GM08714 (cell line): ENCODE results near the gene SAMD5.
A peak's percentile ranks its signal among the peaks of the same experiment; 100 is the strongest.
"Not testable (repeated sequence)": the region's sequence is repeated elsewhere in the genome, so short reads cannot be mapped to it uniquely, and the experiment has no call there.

Experiments
- H3K4me3 ChIP-seq: fragments of 200-500 bp; sonication (Bioruptor generic); 2 replicates; pipeline ENCODE4 v1.5.1; 2014; ENCODE audit warnings: mild to moderate bottlenecking, low read length, inconsistent platforms
- ZNF274 ChIP-seq: IDR thresholded peaks from 2 replicates; pipeline ENCODE4 v1.6.1; 2012; ENCODE audit warnings: mild to moderate bottlenecking, low read depth, low read length

The SAMD5 gene

GRCh38 chr6:147509891-147510290, 1.4 kb downstream of the SAMD5 start:
- H3K4me3 ChIP-seq, result peak overlapping the region; percentile 72; the same call in 1 of the 2 replicates
- no peak for TF ChIP-seq ZNF274

GRCh38 chr6:147510929-147511590, 2.6 kb downstream of the SAMD5 start:
- H3K4me3 ChIP-seq, result no peak overlapping the region; the same call in 1 of the 2 replicates
- no peak for TF ChIP-seq ZNF274

GRCh38 chr6:147514831-147515230, 6.3 kb downstream of the SAMD5 start:
- H3K4me3 ChIP-seq, result no peak overlapping the region
- TF ChIP-seq ZNF274, result no peak

DNA sequence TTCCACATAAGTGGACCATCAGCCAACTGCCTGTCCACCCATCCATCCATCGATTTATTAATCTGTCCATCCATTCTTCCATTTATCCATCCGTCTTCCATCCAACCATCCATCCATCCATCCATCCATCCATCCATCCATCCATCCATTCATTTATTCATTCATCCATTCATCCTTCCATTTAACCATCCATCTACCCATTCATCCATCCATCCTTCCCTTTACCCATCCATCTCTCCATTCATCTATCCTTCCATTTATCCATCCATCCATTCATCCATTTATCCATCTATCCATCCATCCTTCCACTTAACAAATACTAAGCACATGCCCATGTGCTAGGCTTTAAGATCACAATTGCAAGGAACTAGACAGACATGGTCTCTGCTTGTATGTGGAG, 6.8 kb downstream of the SAMD5 start:
- no peak for TF ChIP-seq ZNF274
- no peak overlapping the region for H3K4me3 ChIP-seq

DNA sequence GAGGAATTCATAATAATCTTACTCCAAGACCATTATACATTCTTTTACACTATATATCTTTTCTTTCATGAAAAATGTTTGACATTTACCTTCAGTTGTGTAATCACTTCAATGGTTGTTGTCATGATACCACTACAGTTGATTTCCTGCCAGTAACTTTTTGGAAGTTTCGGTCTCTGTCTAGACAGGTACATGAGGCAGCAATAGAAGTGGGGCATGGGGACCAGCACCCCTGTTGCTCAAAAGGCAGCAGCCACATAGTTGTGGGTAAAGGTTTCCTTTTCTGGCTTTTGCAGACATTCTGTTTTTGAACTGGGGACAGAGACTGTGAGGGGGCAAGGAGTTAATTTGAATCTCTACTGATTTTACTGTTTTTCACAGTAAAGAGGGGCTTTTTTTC, 14.1 kb downstream of the SAMD5 start:
- H3K4me3 ChIP-seq, result no peak overlapping the region
- no peak for TF ChIP-seq ZNF274

GRCh38 chr6:147525519-147526209, 17.2 kb downstream of the SAMD5 start:
- H3K4me3 ChIP-seq, result no peak overlapping the region
- TF ChIP-seq ZNF274, result no peak

DNA sequence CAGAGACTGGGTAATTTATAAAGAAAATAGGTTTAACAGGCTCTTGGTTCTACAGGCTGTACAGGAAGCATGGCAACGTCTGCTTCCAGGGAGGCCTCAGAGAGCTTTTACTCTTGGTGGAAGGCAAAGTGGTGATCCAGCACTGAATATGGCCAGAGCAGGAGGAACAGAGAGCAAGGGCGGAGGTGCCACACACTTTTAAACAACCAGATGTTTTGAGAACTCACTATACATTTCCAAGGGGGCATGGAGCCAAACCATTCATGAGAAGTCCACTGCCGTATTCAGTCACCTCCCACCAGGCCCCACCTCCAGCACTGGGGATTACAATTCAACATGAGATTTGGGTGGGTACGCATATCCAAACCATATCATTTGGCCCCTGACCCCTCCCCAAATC, 18.7 kb downstream of the SAMD5 start:
- TF ChIP-seq ZNF274, result no peak
- no peak overlapping the region for H3K4me3 ChIP-seq

GRCh38 chr6:147528511-147529145, 20.1 kb downstream of the SAMD5 start:
- H3K4me3 ChIP-seq, result no peak overlapping the region
- TF ChIP-seq ZNF274, result no peak

GRCh38 chr6:147530132-147531060, 21.9 kb downstream of the SAMD5 start:
- TF ChIP-seq ZNF274, result no peak
- peak overlapping the region; percentile 1; the same call in 1 of the 2 replicates for H3K4me3 ChIP-seq

GRCh38 chr6:147531321-147531720, 22.8 kb downstream of the SAMD5 start:
- no peak for TF ChIP-seq ZNF274
- H3K4me3 ChIP-seq, result no peak overlapping the region

DNA sequence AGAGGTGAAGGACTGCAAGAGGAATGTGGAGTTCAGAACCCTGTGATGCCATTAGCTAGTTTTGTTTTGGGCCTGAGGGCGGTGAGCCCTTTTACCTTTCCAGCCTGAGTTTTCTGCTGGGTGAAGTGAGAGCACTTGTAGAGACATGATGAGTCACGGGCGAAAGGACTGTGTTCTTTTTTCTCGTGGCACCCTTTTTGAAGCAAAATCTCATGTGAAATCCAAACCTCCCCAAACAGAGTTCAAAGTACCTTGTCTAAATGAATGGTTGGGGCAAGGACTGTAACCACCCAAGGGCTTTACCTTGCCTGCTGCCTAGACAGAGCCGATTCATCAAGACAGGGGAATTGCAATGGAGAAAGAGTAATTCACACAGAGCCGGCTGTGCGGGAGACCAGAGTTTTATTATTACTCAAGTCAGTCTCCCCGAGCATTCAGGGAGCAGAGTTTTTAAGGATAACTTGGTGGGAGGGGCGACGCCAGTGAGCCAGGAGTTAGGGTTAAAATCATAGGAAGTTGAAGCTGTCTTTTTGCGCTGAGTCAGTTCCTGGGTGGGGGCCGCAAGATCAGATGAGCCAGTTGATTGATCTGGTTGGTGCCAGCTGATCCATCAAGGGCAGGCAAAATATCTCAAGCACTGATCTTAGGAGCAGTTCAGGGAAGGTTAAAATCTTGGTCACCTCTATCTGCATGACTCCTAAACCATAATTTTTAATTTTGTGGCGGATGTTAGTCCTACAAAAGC, 25.8 kb downstream of the SAMD5 start:
- H3K4me3 ChIP-seq, result no peak overlapping the region
- no peak for TF ChIP-seq ZNF274

DNA sequence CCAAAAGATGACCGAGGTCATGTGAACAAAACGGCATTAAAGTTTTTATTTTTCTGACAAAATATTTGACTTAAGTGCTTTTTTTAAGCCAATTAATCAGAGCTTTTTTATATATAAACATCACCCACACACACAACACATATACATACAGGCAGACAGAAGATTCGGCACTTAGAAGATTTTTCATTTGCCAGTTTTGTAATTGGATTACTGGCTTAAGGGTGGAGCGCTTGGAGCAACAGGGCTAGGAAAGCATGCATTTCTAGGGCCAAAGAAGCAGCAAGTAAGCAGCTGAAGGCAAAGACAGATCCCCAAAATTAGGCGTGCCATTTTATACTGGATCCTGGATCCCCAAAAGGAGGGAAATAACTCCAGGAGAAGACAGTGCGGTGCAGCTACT, 30.3 kb downstream of the SAMD5 start:
- no peak overlapping the region for H3K4me3 ChIP-seq
- TF ChIP-seq ZNF274, result no peak

- no peak for TF ChIP-seq ZNF274
- H3K4me3 ChIP-seq, result no peak overlapping the region
Observed at GRCh38 chr6:147540075-147540474, 31.6 kb downstream of the SAMD5 start.

- not testable (repeated sequence) for H3K4me3 ChIP-seq
Observed at GRCh38 chr6:147542436-147542835, 33.9 kb downstream of the SAMD5 start.
